Measurements from ENCODE around the gene GNL1. TPM values are rescaled to one million over a fixed set of nuclear protein-coding genes. Genes with fewer than 3 reads are reported as not detected.

Gene GNL1
- total and polyA plus RNA-seq, 10 of the 15 experiments (the other 5 are each of a cell fraction or from before 2014, with no cell fraction given), result 0.18 to 64.5 (median 45.5) TPM

- TF ChIP-seq MTA3 (IDR thresholded peaks at IDR 0.05; ENCODE audit: borderline replicate concordance, low read length), result no peak
- TF ChIP-seq CREB1 (IDR thresholded peaks at IDR 0.05; ENCODE audit: low read depth), result peak; percentile 39; the same call in 1 of the 2 replicates
- TF ChIP-seq TAF1 (IDR thresholded peaks at IDR 0.05; ENCODE audit: borderline replicate concordance, low read depth, low read length), result peak; percentile 19; the same call in 1 of the 2 replicates
- TF ChIP-seq STAT3 (IDR thresholded peaks at IDR 0.05; ENCODE audit: low read depth, low read length), result no peak
- TF ChIP-seq GABPA (IDR thresholded peaks at IDR 0.05; ENCODE audit: low read depth), result 0 out of 2 replicates have a peak, but pooled peaks have one; percentile 51
- no peak; the same call in 1 of the 2 replicates for TF ChIP-seq MTA2 (IDR thresholded peaks at IDR 0.05; ENCODE audit: low read depth)
- TF ChIP-seq MXI1 (IDR thresholded peaks at IDR 0.05; ENCODE audit: low read depth, low read length), result no peak
- 0 out of 2 replicates have a peak, but pooled peaks have one; percentile 19 for TF ChIP-seq TBL1XR1 (IDR thresholded peaks at IDR 0.05; ENCODE audit: low read depth, low read length)
- no peak for TF ChIP-seq ZBTB33 (IDR thresholded peaks at IDR 0.05)
- peak; percentile 21; the same call in 1 of the 2 replicates for TF ChIP-seq BACH1 (IDR thresholded peaks at IDR 0.05; ENCODE audit: borderline replicate concordance)
- no peak for TF ChIP-seq CUX1 (IDR thresholded peaks at IDR 0.05; ENCODE audit: insufficient replicate concordance, low read depth, low read length)
- TF ChIP-seq POLR2A (IDR thresholded peaks at IDR 0.05; ENCODE audit: low read depth, low read length), result peak; percentile 55
- no peak for TF ChIP-seq SREBF2 (IDR thresholded peaks at IDR 0.05; ENCODE audit: low read length)
- no peak for TF ChIP-seq TCF12 (IDR thresholded peaks at IDR 0.05; ENCODE audit: low read depth, low read length)
- no peak for TF ChIP-seq ELK1 (IDR thresholded peaks at IDR 0.05; ENCODE audit: low read depth, low read length)
- TF ChIP-seq BCL11A (IDR thresholded peaks at IDR 0.05; ENCODE audit: low read depth, low read length), result peak; percentile 68; the same call in 1 of the 2 replicates
- no peak for TF ChIP-seq CTCF (IDR thresholded peaks at IDR 0.05 in 2 of 3, conservative IDR thresholded peaks at IDR 0.05 in 1 of 3; ENCODE audit: control insufficient read depth in 2 of 3, extremely low read depth in 1 of 3, insufficient read depth in 1 of 3, low read depth in 3 of 3, low read length in 3 of 3)
- no peak for TF ChIP-seq SMAD5 (IDR thresholded peaks at IDR 0.05; ENCODE audit: low read depth)
- TF ChIP-seq MEF2B (IDR thresholded peaks at IDR 0.05; ENCODE audit: partially characterized antibody, poor library complexity, severe bottlenecking), result peak; percentile 29
- TF ChIP-seq ZNF384 (IDR thresholded peaks at IDR 0.05; ENCODE audit: borderline replicate concordance, low read depth, low read length), result peak; percentile 88
Measured at GRCh38 chr6:30515944-30516753, 40.1 kb downstream of the GNL1 start (continued).

All from GM12878 (cell line).